Aorta (tissue), 5 donors: ENCODE data around the gene OSBPL10. TPM values are rescaled to one million over a fixed set of nuclear protein-coding genes. Genes with fewer than 3 reads are reported as not detected.
"Not testable (repeated sequence)": the region's sequence is repeated elsewhere in the genome, so short reads cannot be mapped to it uniquely, and the experiment has no call there.

Experiments used
- ATAC-seq: fragments of 200-7000 bp; cut with Tn5 transposase; one replicate; pipeline ENCODE4 v1.9.1; 2022; ENCODE audit warnings: moderate library complexity; ENCODE audit not compliant: low FRiP score
- DNase-seq, 2 donors: peaks; one replicate each; pipeline ENCODE4 v3.0.0-alpha.2; 2020
- H3K27ac ChIP-seq, 2 donors: one replicate each; pipeline ENCODE4 v1.5.1; 2013; ENCODE audit warnings: low read length in 2 of 2, mild to moderate bottlenecking in 2 of 2, moderate library complexity in 2 of 2, control low read depth in 1 of 2, inconsistent platforms in 1 of 2, low read depth in 1 of 2
- H3K27me3 ChIP-seq, 2 donors: one replicate each; pipeline ENCODE4 v1.6.1; 2013; ENCODE audit warnings: control low read depth in 1 of 2, low read length in 1 of 2, mild to moderate bottlenecking in 1 of 2, moderate library complexity in 1 of 2; ENCODE audit not compliant: insufficient read depth in 2 of 2, control insufficient read depth in 1 of 2
- H3K36me3 ChIP-seq, 2 donors: one replicate each; pipeline ENCODE4 v1.6.1; 2013; ENCODE audit warnings: control low read depth in 1 of 2, low read length in 1 of 2, mild to moderate bottlenecking in 1 of 2; ENCODE audit not compliant: insufficient read depth in 2 of 2, control insufficient read depth in 1 of 2
- H3K4me1 ChIP-seq, 2 donors: one replicate each; pipeline ENCODE4 v1.6.1; 2013; ENCODE audit warnings: low read length in 2 of 2, control low read depth in 1 of 2, mild to moderate bottlenecking in 1 of 2, moderate library complexity in 1 of 2; ENCODE audit not compliant: insufficient read depth in 2 of 2, control insufficient read depth in 1 of 2
- H3K4me3 ChIP-seq, 2 donors: one replicate each; pipeline ENCODE4 v1.5.1; 2013; ENCODE audit warnings: low read length in 2 of 2, control low read depth in 1 of 2, mild to moderate bottlenecking in 1 of 2
- H3K9me3 ChIP-seq: one replicate; pipeline ENCODE4 v1.6.1; 2013; ENCODE audit warnings: mild to moderate bottlenecking, low read length; ENCODE audit not compliant: control insufficient read depth
- WGBS, 2 donors: extraction: QIAGEN DNeasy Blood & Tissue Kit; methylation state at CpG; one replicate each; pipeline ENCODE4 v1.1.7; 2013; 5-methylcytosine and 5-hydroxymethylcytosine counted together
- intact Hi-C, 2 donors: fragments of 100-400 bp; cut with DNase I; formaldehyde crosslinking; loops; one replicate each; pipeline versions ENCODE4 v1.14.2 to v1.15.0; 2022
- polyA plus RNA-seq, 2 donors: library from polyadenylated mRNA; stranded (reverse); fragments of 200-250 nt; gene quantifications; one replicate each; pipeline ENCODE4 v1.2.3, GENCODE V29; 2013
- total RNA-seq, 2 donors: library from RNA; stranded (reverse); fragmentation: NEBNext Ultra II Directional; extraction: Animal tissue kit (Norgen Biotek cat#: 25700); gene quantifications; one replicate each; pipeline ENCODE4 v1.2.1, GENCODE V29; 2021
- donor health status: healthy with polysubstance abuse.
- donor health status: Bipolar disorder and iron deficiency.
- donor health status: DM: no; HTN: no; CAD: no.
- donor health status: DM: no; HTN: no; CAD: no.
- donor health status: DM: yes; HTN: yes; CAD: no.

Gene OSBPL10
- total and polyA plus RNA-seq, 4 donors: 3.1 to 47.9 (median 17.4) TPM

DNA sequence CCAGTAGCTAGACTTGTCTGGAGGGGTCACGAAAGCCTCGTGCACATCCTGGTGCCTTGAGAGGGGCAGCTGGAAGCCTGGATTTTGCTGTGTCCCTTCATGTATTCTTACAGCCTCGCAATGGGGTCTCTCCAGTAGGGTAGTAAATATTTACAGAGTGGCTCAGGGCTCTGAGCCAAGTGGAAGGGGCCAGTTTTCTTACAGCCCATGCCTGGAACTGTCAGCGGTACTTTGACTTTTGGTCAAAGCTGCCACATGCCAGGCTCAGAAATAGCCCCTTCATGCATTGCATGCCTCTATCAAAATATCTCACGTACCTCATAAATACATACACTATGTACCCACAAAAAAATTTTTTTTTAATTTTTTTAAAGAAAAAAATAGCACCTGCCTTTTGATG is 119.2 kb downstream of the OSBPL10 start:
- ATAC-seq (no peak), DNase-seq (no peak)
- intact Hi-C loops: no loop called here
- H3K4me3 ChIP-seq: no peak overlapping the region
- WGBS, 2 donors: 88 to 93% methylated on average over 5 of the region's 5 CpGs
- H3K4me1 ChIP-seq: no peaks in the 10 kb centered on the region
- H3K36me3 ChIP-seq: no peaks in the 10 kb centered on the region
- H3K27ac ChIP-seq: no peak overlapping the region
- H3K9me3 ChIP-seq: no peaks in the 10 kb centered on the region
- H3K27me3 ChIP-seq: no peaks in the 10 kb centered on the region

- DNase-seq, H3K4me3 ChIP-seq, H3K27me3 ChIP-seq, ATAC-seq, H3K27ac ChIP-seq, H3K9me3 ChIP-seq, H3K4me1 ChIP-seq, H3K36me3 ChIP-seq, intact Hi-C loops: not testable (repeated sequence)
- 97 to 98% methylated on average over 4 of the region's 4 CpGs for WGBS, 2 donors
Measured at GRCh38 chr3:31860642-31861041, 120.4 kb downstream of the OSBPL10 start.

- H3K9me3 ChIP-seq: no peaks in the 10 kb centered on the region
- no peak overlapping the region for H3K4me3 ChIP-seq
- no peaks in the 10 kb centered on the region for H3K27me3 ChIP-seq
- H3K27ac ChIP-seq: no peak overlapping the region
- no peaks in the 10 kb centered on the region for H3K36me3 ChIP-seq
- DNase-seq (no peak), ATAC-seq (no peak)
- intact Hi-C loops: no loop called here
- no peaks in the 10 kb centered on the region for H3K4me1 ChIP-seq
- WGBS, 2 donors: 99% methylated on average over 6 of the region's 6 CpGs
Measured at GRCh38 chr3:31859245-31859644, 121.8 kb downstream of the OSBPL10 start.

DNA sequence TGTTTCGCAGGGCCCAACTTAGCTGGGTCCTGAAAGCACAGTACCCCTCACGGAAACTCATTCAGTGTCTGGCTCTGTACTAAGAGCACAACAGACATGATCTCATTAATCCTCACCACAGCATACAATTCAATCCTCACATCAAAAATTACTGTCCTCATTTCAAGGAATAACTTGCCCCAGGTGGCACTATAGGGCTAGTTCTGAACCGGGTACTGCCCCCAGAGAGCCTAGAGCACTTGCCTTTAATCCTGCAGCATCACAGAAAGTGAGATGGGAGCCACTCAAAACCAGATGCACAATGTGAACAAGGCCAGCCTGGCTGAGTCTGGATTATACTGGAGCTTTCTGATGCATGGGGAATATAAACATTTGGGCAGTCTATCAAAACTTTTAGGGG is 122.6 kb downstream of the OSBPL10 start:
- intact Hi-C loops: no loop called here
- H3K36me3 ChIP-seq: no peaks in the 10 kb centered on the region
- 83 to 86% methylated on average over 3 of the region's 3 CpGs for WGBS, 2 donors
- H3K4me1 ChIP-seq: no peaks in the 10 kb centered on the region
- H3K9me3 ChIP-seq: no peaks in the 10 kb centered on the region
- no peak overlapping the region for H3K4me3 ChIP-seq
- H3K27me3 ChIP-seq: no peaks in the 10 kb centered on the region
- no peak overlapping the region for H3K27ac ChIP-seq
- DNase-seq (no peak), ATAC-seq (no peak)

- Histone ChIP-seq H3K27me3 (no peaks in the 10 kb centered on the region), H3K36me3 (no peaks in the 10 kb centered on the region), H3K4me3 (no peak overlapping the region), H3K9me3 (no peaks in the 10 kb centered on the region), H3K4me1 (no peaks in the 10 kb centered on the region), H3K27ac (no peak overlapping the region)
- intact Hi-C loops: no loop called here
- ATAC-seq: no peak
- DNase-seq: no peak
- 67 to 79% methylated on average over 3 of the region's 3 CpGs for WGBS, 2 donors
Measured at GRCh38 chr3:31853580-31853979, 127.5 kb downstream of the OSBPL10 start.

DNA sequence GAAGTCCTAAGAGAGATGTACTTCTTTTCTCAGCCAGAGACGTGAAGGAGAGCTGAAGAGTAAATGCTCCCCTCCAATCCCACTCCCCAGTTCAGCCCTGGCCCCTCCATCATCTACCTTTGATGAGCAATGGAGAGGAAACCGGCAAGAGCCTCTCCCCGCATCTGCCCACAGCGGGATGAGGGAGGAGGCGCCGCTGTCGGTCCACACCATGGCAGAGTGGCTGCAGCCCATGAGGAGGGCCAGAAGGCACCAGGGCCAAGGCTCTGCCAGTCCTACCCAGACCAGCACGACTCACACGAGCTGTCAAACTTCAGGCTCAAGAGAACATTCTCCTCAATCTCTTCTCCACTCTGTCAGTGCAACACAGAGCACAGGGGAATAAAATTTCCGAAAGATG is 129.8 kb downstream of the OSBPL10 start:
- ATAC-seq (no peak), DNase-seq (no peak)
- Histone ChIP-seq H3K4me1 (no peaks in the 10 kb centered on the region), H3K27ac (no peak overlapping the region), H3K4me3 (no peak overlapping the region), H3K36me3 (no peaks in the 10 kb centered on the region), H3K27me3 (no peaks in the 10 kb centered on the region), H3K9me3 (no peaks in the 10 kb centered on the region)
- intact Hi-C loops: no loop called here
- 78 to 79% methylated on average over 10 of the region's 10 CpGs for whole genome bisulfite sequencing, 2 donors

DNA sequence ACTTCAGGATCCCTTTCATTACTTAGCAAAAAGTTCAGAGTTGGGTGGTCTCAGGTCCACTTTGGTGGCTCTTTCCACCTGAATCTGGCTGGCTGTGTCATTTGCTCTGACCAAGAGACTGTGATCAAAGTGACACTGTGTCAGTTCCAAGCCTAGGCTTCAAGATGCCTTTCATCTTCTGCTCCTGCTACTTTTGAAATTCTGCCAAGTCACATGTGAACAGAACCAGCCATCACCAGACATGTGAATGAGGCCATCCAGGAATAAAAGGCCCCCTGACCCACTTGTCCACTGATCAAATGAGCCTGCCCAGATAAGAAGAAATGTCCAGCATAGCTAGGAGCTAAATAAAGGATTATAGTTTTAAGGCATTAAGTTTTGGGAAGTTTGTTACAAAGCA is 132.2 kb downstream of the OSBPL10 start:
- intact Hi-C loops: no loop called here

GRCh38 chr3:31848163-31848818 is 132.8 kb downstream of the OSBPL10 start:
- no peaks in the 10 kb centered on the region for H3K36me3 ChIP-seq
- 93 to 94% methylated on average over 6 of the region's 6 CpGs for WGBS, 2 donors
- no peaks in the 10 kb centered on the region for H3K27me3 ChIP-seq
- no peaks in the 10 kb centered on the region for H3K9me3 ChIP-seq
- ATAC-seq (no peak), DNase-seq (no peak)
- no peak overlapping the region for H3K27ac ChIP-seq
- no peaks in the 10 kb centered on the region for H3K4me1 ChIP-seq
- intact Hi-C loops: no loop called here
- H3K4me3 ChIP-seq: no peak overlapping the region

More for the DNA sequence above, 132.2 kb downstream of the OSBPL10 start:
- Histone ChIP-seq H3K9me3 (no peaks in the 10 kb centered on the region), H3K27ac (no peak overlapping the region), H3K36me3 (no peaks in the 10 kb centered on the region), H3K4me3 (no peak overlapping the region), H3K4me1 (no peaks in the 10 kb centered on the region), H3K27me3 (no peaks in the 10 kb centered on the region)
- ATAC-seq (no peak), DNase-seq (no peak)

DNA sequence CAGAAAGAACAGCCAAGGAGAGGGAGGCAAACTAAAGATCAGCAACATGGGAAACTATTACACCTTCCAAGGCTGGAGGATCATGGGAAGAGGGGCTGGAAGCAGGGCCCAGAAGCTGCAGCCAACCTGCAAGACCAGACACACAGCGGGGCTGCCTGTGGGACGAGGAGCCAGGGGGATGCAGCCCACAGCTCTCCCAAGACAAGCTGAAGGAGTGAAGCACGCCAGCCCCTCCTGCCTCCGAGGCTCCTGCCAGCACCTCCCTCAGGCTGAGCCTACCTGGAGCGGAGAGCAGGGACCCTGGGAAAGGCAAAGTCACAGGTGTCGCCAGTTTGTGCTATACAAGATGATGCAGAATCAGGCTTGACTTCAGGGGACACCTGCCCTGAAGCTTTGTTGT is 133.3 kb downstream of the OSBPL10 start:
- H3K36me3 ChIP-seq: no peaks in the 10 kb centered on the region
- H3K27ac ChIP-seq: no peak overlapping the region
- H3K4me3 ChIP-seq: no peak overlapping the region
- H3K4me1 ChIP-seq: no peaks in the 10 kb centered on the region
- intact Hi-C loops: no loop called here
- ATAC-seq: no peak
- H3K27me3 ChIP-seq: no peaks in the 10 kb centered on the region
- H3K9me3 ChIP-seq: no peaks in the 10 kb centered on the region
- no peak for DNase-seq
- WGBS, 2 donors: 96 to 97% methylated on average over 6 of the region's 6 CpGs
